ENCODE measurements around the gene NEUROG1. TPM values are rescaled to one million over a fixed set of nuclear protein-coding genes. Genes with fewer than 3 reads are reported as not detected.

The NEUROG1 gene
- total RNA-seq, 4 donors from 2014 or later: not detected

- no peak for DNase-seq
- TF ChIP-seq CTCF (IDR thresholded peaks at IDR 0.05): no peak
- no peak for TF ChIP-seq POLR2A (IDR thresholded peaks at IDR 0.05)
- no peak overlapping the region for H3K4me3 ChIP-seq
- no peaks in the 10 kb centered on the region for H3K9me3 ChIP-seq
- no peak overlapping the region for H3K27ac ChIP-seq
- H3K27me3 ChIP-seq: no peaks in the 10 kb centered on the region
- intact Hi-C loops (cut with DNase I; ENCODE audit: low total_unique reads): no loop called here
- H3K36me3 ChIP-seq: no peaks in the 10 kb centered on the region
- no peaks in the 10 kb centered on the region for H3K4me1 ChIP-seq
Observed at GRCh38 chr5:135509995-135510394, 25.8 kb downstream of the NEUROG1 start.

- Histone ChIP-seq H3K4me1 (no peaks in the 10 kb centered on the region), H3K27me3 (no peaks in the 10 kb centered on the region), H3K27ac (no peak overlapping the region), H3K9me3 (no peaks in the 10 kb centered on the region), H3K36me3 (no peaks in the 10 kb centered on the region), H3K4me3 (no peak overlapping the region)
- DNase-seq: no peak
- TF ChIP-seq CTCF (IDR thresholded peaks at IDR 0.05): no peak
- intact Hi-C loops (cut with DNase I; ENCODE audit: low total_unique reads): no loop called here
Observed at GRCh38 chr5:135508496-135509005, 27.2 kb downstream of the NEUROG1 start.

GRCh38 chr5:135505973-135506372 is 29.8 kb downstream of the NEUROG1 start:
- DNase-seq: no peak
- Histone ChIP-seq H3K4me1 (no peaks in the 10 kb centered on the region), H3K27ac (no peak overlapping the region), H3K9me3 (no peaks in the 10 kb centered on the region), H3K4me3 (no peak overlapping the region), H3K36me3 (no peaks in the 10 kb centered on the region), H3K27me3 (no peaks in the 10 kb centered on the region)
- TF ChIP-seq CTCF (IDR thresholded peaks at IDR 0.05): no peak
- no peak for TF ChIP-seq POLR2A (IDR thresholded peaks at IDR 0.05)
- intact Hi-C loops (cut with DNase I; ENCODE audit: low total_unique reads): no loop called here

- H3K4me1 ChIP-seq: no peaks in the 10 kb centered on the region
- TF ChIP-seq POLR2A (IDR thresholded peaks at IDR 0.05): no peak
- TF ChIP-seq CTCF (IDR thresholded peaks at IDR 0.05): no peak
- intact Hi-C loops (cut with DNase I; ENCODE audit: low total_unique reads): no loop called here
- no peaks in the 10 kb centered on the region for H3K36me3 ChIP-seq
- H3K27me3 ChIP-seq: no peaks in the 10 kb centered on the region
- H3K4me3 ChIP-seq: no peak overlapping the region
- DNase-seq: no peak
- H3K9me3 ChIP-seq: no peaks in the 10 kb centered on the region
- H3K27ac ChIP-seq: no peak overlapping the region
Observed at GRCh38 chr5:135504376-135504775, 31.4 kb downstream of the NEUROG1 start.

- TF ChIP-seq POLR2A (IDR thresholded peaks at IDR 0.05): no peak
- no peak for TF ChIP-seq CTCF (IDR thresholded peaks at IDR 0.05)
- H3K4me3 ChIP-seq: no peak overlapping the region
- H3K27me3 ChIP-seq: no peaks in the 10 kb centered on the region
- H3K4me1 ChIP-seq: no peaks in the 10 kb centered on the region
- intact Hi-C loops (cut with DNase I; ENCODE audit: low total_unique reads): no loop called here
- no peak for DNase-seq
- H3K36me3 ChIP-seq: no peaks in the 10 kb centered on the region
- H3K9me3 ChIP-seq: no peaks in the 10 kb centered on the region
- H3K27ac ChIP-seq: no peak overlapping the region
Observed at GRCh38 chr5:135503871-135504270, 31.9 kb downstream of the NEUROG1 start.
